CD4-positive, alpha-beta T cell treated with Interleukin-17A for 4 hours (primary cell): ENCODE results near the gene NDUFAF2.
"Not testable (repeated sequence)": the region's sequence is repeated elsewhere in the genome, so short reads cannot be mapped to it uniquely, and the experiment has no call there.

ENCODE experiments used
- DNase-seq: peaks from one replicate; pipeline ENCODE4 v3.0.0-alpha.2; 2020; ENCODE audit warnings: mixed read lengths

NDUFAF2 gene

GRCh38 chr5:60993875-60994571, 49.0 kb downstream of the NDUFAF2 start:
- DNase-seq: no peak

DNA sequence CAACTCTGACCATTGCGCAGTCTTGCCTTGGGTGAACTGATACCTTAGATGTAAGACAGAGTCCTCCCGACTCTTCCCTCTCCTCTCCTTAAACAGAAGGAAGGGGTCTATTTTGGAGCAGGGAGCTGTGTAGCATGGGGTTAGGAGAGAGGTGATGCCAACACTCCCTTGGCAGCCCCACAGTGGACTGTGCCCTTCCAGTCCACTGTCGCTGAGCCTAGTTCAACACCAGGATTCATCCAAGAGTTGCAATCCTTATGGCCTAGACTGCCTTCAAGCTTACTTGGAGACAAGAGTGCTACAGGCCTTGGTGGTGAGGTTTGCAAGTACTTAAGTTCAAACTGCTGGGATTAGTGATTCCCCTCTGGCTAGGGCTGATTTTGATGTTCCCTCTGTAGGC, 51.4 kb downstream of the NDUFAF2 start:
- no peak for DNase-seq

GRCh38 chr5:60997721-60998120, 52.7 kb downstream of the NDUFAF2 start:
- no peak for DNase-seq

GRCh38 chr5:61000887-61001286, 55.9 kb downstream of the NDUFAF2 start:
- DNase-seq: no peak

DNA sequence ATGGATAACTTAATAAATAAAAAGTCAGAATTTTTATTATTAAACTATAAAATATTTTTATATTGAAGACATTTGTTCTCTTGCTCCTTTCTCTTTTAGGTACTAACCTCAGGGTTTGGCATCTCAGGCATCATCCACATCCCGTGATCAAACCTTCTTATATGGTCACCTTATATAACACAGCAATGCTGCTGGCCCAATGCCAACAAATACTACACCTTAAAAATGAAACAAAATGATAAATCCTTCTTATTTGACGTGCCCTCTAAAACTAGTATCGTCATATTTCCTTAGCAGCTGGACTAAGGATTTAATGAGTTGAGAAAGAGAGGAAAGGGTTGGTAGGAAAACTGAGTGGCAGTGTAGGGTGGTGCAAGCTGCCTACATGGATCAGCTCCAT, 56.6 kb downstream of the NDUFAF2 start:
- no peak for DNase-seq

DNA sequence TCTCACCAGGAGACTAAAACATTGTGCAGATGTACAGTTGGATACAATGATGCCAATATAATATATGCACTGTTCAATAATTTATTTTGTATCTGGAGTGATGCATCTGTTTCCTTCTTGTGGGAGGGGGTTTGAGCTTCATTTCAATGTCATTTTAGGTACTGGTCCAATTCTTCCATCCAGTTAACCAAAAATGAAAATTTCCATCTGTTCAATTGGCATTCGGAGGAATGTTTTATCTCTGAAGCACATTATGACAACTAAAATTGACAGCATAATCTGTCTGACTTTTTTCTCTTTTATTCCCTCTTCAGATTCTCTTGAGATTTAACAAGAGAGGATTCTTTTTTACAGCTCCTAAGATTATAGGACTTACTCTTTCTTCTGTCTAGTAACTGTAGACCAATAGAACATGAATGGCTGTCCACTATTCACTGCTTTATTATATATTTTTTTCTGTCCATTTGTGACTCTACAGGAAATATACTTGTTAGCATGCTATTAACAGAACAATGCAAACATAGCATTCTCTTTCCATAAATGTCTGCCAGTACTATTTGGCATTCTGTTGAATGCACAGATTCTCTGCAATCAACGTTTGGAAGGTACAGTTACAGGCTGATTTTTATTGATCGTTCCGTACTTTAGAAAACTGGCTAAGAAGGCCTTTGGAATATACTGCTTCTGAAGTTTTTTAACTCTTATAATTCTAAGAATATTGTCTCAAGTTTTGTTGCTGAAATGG, 57.8 kb downstream of the NDUFAF2 start:
- no peak for DNase-seq

GRCh38 chr5:61004448-61004847, 59.4 kb downstream of the NDUFAF2 start:
- no peak for DNase-seq

DNA sequence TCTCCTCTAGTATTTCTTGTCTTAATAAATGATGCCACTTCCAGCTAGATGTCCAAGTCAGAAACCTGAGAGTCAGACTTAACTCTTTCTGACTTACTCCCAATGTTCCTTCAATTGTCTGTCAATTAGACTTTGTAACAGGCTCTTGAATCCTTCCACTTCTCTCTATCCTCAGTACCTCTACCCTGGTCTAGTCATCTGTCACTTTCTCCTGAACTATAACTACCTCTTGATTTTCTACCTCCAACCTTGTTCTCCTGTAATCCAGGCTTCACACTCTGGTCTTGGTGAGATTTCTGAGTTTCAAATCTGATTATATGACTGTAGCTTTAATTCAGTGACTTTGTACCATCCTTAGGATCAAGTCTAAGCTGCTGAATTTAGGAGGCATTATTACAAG, 64.9 kb downstream of the NDUFAF2 start:
- no peak for DNase-seq

- DNase-seq: no peak
These were observed 65.8 kb downstream of the NDUFAF2 start for GRCh38 chr5:61010467-61011454.

DNA sequence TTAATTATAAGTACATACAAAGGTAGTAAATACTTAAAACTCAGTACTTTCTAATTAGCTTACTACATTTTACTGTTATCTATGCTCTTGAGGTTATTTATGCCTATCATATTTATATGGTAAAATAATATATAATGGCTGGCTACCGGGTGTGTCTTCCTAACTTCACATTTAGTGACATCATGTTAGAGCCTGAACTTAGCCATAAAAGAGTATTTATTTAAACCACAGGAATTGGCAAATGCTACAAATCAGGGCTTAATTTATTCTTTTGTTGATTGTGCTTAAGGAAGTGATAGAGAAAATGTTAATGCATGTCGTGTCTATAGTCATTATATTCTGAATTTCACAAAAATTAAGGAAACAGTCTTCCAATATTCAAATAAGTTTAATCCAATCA, 73.1 kb downstream of the NDUFAF2 start:
- DNase-seq: no peak

GRCh38 chr5:61019642-61020041, 74.6 kb downstream of the NDUFAF2 start:
- no peak for DNase-seq

GRCh38 chr5:61020415-61020814, 75.4 kb downstream of the NDUFAF2 start:
- no peak for DNase-seq

DNA sequence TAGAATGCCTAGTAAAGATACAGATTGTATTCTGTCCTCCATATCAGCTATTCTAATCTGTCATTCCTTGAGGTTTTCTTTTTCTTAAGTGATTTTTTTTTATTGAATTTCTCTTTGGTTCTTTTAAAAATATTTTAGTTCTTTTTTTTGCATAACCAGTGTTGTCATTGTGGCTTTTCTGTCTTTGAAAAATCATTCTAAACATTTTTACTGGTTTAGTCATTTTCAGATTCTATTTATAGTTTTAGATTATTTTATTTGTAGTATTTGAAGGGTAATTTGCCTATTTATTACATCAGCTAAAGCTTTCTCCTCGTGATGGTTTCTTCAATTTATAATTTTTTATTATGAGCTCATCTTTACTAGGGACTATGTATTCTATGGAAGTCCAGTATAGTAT, 78.1 kb downstream of the NDUFAF2 start:
- DNase-seq: no peak

GRCh38 chr5:61026004-61026403, 81.0 kb downstream of the NDUFAF2 start:
- no peak for DNase-seq

GRCh38 chr5:61028382-61028781, 83.4 kb downstream of the NDUFAF2 start:
- DNase-seq: no peak

GRCh38 chr5:61029456-61030162, 84.6 kb downstream of the NDUFAF2 start:
- DNase-seq: no peak

DNA sequence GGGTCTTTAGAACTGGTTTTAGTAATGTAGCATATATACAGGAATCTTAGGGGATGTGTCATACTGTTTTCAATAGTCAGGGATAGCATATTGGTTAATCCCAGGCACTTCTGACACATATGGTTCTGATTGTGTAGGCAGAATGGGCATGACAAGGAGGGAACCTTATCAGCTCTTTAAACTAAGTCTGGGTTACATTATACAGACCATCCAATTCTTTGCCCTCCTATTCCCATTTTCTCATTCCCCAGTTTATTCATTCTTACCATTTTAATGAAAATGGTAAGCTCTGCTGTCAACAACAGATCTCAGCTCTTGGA, 85.1 kb downstream of the NDUFAF2 start:
- no peak for DNase-seq

- not testable (repeated sequence) for DNase-seq
These were observed 86.3 kb downstream of the NDUFAF2 start for GRCh38 chr5:61031301-61031700.

GRCh38 chr5:61044545-61044944, 99.5 kb downstream of the NDUFAF2 start:
- no peak for DNase-seq

DNA sequence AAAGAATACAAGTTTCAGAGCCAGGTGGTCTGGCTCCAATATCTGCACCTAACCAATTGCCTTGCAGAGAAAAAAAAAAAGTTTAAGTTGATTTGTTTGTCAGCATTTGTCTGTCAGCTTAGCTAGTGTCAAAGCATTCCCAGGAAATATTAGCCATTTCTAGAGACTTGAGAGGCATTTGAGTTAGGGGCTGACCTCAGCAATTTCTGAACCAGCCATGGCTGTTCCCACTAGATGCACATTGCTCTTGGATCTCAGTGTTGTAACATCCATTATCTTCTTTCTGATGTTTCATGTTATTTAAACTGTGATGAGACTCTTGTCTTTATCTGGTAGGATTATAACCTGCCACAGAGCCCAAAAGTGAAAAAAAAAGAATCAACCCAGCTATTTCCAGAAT, 102.3 kb downstream of the NDUFAF2 start:
- DNase-seq: no peak

- no peak for DNase-seq
These were observed 103.5 kb downstream of the NDUFAF2 start for GRCh38 chr5:61048534-61048933.

GRCh38 chr5:61050292-61050691, 105.3 kb downstream of the NDUFAF2 start:
- no peak for DNase-seq

- no peak for DNase-seq
These were observed 106.3 kb downstream of the NDUFAF2 start for GRCh38 chr5:61051267-61051666.
